Left lung (tissue), 10 donors: ENCODE results near the gene TRMT61A. TPM values are rescaled to one million over a fixed set of nuclear protein-coding genes. Genes with fewer than 3 reads are reported as not detected.

Source experiments
- ATAC-seq: fragments of 200-7000 bp; cut with Tn5 transposase; one replicate; pipeline ENCODE4 v1.9.1; 2020; ENCODE audit warnings: moderate library complexity
- DNase-seq, 4 donors: peaks; one replicate each; pipeline ENCODE4 v3.0.0-alpha.2; 2013 to 2020
- H3K27ac ChIP-seq, 2 donors: fragments of 200-600 bp; sonication (generic) in 1 of 2; one replicate each; pipeline versions ENCODE4 v1.5.0 to v1.8.0; 2020 to 2021
- H3K27me3 ChIP-seq, 2 donors: fragments of 200-600 bp; sonication (generic) in 1 of 2; one replicate each; pipeline versions ENCODE4 v1.5.0 to v1.8.0; 2020 to 2021
- H3K36me3 ChIP-seq, 2 donors: fragments of 200-600 bp; sonication (generic) in 1 of 2; one replicate each; pipeline versions ENCODE4 v1.5.0 to v1.8.0; 2020 to 2021
- H3K4me1 ChIP-seq, 2 donors: fragments of 200-600 bp; one replicate each; pipeline ENCODE4 v1.8.0; 2021
- H3K4me3 ChIP-seq, 2 donors: fragments of 200-600 bp; sonication (generic) in 1 of 2; one replicate each; pipeline versions ENCODE4 v1.5.0 to v1.8.0; 2020 to 2021; ENCODE audit warnings: mild to moderate bottlenecking in 1 of 2
- H3K9me3 ChIP-seq, 2 donors: fragments of 200-600 bp; sonication (generic) in 1 of 2; one replicate each; pipeline versions ENCODE4 v1.5.0 to v1.8.0; 2020 to 2021
- CTCF ChIP-seq, 2 donors: fragments of 200-600 bp; sonication (generic) in 1 of 2; IDR thresholded peaks; one replicate each; pipeline versions ENCODE4 v1.5.0 to v1.8.0; 2021; ENCODE audit warnings: antibody characterized with exemption in 2 of 2
- intact Hi-C, 2 donors: fragments of 100-400 bp; cut with DNase I; formaldehyde crosslinking; loops; one replicate each; pipeline versions ENCODE4 v1.11.2 to v1.14.2; 2022
- polyA plus RNA-seq, 6 donors: library from polyadenylated mRNA; unstranded; fragments of 120-200 nt; gene quantifications; one replicate each; pipeline ENCODE4 v1.2.1, GENCODE V29; 2013; ENCODE audit not compliant: insufficient read length in 6 of 6
- total RNA-seq, 2 donors: library from RNA; stranded (reverse); fragmentation: NEBNext Ultra II Directional; extraction: Animal tissue kit (Norgen Biotek cat#: 25700); gene quantifications; one replicate each; pipeline ENCODE4 v1.2.1, GENCODE V29; 2021
- donor health status: DM: no; HTN: yes; CAD: no.
- donor health status: DM: no; HTN: no; CAD: no.

The TRMT61A gene
- total and polyA plus RNA-seq, 8 donors, result 6.0 to 12.6 (median 7.9) TPM

DNA sequence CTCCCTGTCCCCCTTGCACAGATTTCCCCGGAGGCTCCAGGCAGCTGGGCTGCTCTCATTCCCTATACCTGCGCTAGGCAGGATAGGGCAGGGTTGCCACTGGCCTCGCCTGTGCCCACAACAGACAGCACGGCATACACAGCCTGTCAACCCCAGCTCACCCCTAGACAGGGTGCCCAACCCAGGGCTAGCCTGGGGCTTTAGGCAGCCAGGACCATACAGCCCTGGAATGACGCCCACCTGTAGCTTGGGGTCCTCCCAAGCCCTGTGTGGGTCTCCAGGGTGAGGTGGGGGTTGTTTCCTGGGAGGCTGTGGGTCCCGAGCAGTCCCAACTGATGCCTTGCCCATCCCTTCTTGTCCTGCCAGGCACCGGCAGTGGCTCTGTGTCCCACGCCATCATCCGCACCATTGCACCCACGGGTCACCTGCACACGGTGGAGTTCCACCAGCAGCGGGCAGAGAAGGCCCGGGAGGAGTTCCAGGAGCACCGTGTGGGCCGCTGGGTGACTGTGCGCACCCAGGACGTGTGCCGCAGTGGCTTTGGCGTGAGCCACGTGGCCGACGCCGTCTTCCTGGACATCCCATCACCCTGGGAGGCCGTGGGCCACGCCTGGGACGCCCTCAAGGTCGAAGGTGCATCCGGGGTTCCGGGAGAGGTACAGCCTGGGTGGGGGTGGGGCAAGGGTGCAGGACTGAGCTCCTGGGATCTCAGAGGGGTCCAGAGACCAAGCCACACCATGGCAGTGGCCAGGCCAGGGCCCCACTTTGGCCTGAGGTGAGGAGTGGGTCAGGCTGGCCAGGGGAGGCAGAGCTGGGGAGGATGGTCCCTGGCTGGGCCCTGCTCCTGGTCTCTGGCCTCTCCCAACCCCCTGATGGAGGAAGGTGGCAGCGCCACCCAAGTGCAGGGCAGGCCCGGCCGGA, 3.5 kb downstream of the TRMT61A start:
- ATAC-seq, result no peak
- intact Hi-C loops, result no loop called here
- no peak for TF ChIP-seq CTCF (IDR thresholded peaks at IDR 0.05)
- no peaks in the 10 kb centered on the region for H3K27me3 ChIP-seq
- peaks cover 0 to 58% of the 10 kb centered on the region in 2 donors for H3K36me3 ChIP-seq
- no peak overlapping the region for H3K4me3 ChIP-seq
- peaks cover 14 to 39% of the 10 kb centered on the region in 2 donors for H3K4me1 ChIP-seq
- no peaks in the 10 kb centered on the region for H3K9me3 ChIP-seq
- H3K27ac ChIP-seq, result no peak overlapping the region
- no peak for DNase-seq

DNA sequence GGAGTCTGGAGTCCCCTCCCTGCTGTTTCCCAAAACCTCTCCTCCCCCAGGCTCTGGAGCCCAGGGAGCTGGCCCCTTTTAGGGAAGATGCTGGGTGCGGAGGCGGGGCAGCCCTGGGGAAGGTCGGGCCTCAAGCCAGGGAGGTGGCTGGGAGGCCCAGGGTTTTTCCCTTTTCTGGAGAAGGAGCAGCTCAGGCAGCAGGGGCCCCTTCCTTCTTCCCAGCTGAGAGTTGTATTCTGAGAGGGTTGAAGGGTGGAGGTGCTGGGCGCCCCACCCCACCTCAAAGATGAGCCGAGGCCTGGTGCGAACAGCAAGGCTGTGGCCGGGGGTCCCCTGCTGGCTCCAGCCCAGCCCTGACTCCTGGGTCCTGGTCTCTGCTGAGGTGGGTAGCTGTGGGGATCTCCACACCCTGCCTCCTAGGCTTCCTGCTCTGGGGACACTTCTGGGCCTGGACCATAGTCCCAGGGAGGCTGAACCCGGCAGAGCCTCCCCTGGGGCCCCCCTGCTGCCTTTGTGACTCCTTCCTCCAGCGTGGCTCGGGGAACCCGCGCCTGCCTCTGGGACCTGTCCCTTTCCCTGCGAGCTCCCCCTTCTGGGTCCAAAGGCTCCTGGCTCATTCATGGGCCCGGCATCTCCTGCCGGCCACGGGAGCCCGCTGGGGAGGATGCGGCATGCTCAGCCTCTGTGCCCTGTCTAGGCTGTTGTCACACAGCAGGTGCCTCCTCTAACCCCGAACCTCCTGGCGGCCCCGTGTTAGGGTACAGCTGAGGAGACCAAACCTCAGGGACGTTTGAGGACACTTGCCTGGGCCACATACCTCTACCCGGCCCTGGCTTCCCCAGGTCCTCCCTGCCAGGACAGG, 4.4 kb downstream of the TRMT61A start:
- Histone ChIP-seq H3K9me3 (no peaks in the 10 kb centered on the region), H3K4me1 (peaks cover 7 to 30% of the 10 kb centered on the region in 2 donors), H3K36me3 (peaks cover 0 to 58% of the 10 kb centered on the region in 2 donors), H3K27me3 (peaks cover 0 to 6% of the 10 kb centered on the region in 2 donors), H3K4me3 (no peak overlapping the region), H3K27ac (no peak overlapping the region)
- DNase-seq (no peak), ATAC-seq (no peak)
- intact Hi-C loops, result no loop called here
- TF ChIP-seq CTCF (IDR thresholded peaks at IDR 0.05), result no peak

GRCh38 chr14:103533999-103534575, 5.1 kb downstream of the TRMT61A start:
- Histone ChIP-seq H3K27ac (no peak overlapping the region), H3K4me1 (peaks cover 5 to 31% of the 10 kb centered on the region in 2 donors), H3K9me3 (no peaks in the 10 kb centered on the region), H3K36me3 (peaks cover 0 to 58% of the 10 kb centered on the region in 2 donors), H3K27me3 (peaks cover 0 to 13% of the 10 kb centered on the region in 2 donors), H3K4me3 (no peak overlapping the region)
- ATAC-seq (no peak), DNase-seq (no peak)
- intact Hi-C loops, result no loop called here
- TF ChIP-seq CTCF (IDR thresholded peaks at IDR 0.05), result no peak

- ATAC-seq, result no peak
These were observed 5.6 kb downstream of the TRMT61A start for GRCh38 chr14:103534576-103535061.

More at GRCh38 chr14:103534576-103535061, 5.6 kb downstream of the TRMT61A start:
- Histone ChIP-seq H3K27me3 (peaks cover 0 to 18% of the 10 kb centered on the region in 2 donors), H3K9me3 (no peaks in the 10 kb centered on the region), H3K4me3 (no peak overlapping the region), H3K4me1 (peaks cover 3 to 30% of the 10 kb centered on the region in 2 donors), H3K36me3 (peaks cover 0 to 58% of the 10 kb centered on the region in 2 donors), H3K27ac (no peak overlapping the region)
- TF ChIP-seq CTCF (IDR thresholded peaks at IDR 0.05), result no peak
- intact Hi-C loops, result no loop called here
- peak in 1 of 4 donors; percentile 76 for DNase-seq
